ENCODE results near the gene LAMTOR4. TPM values are rescaled to one million over a fixed set of nuclear protein-coding genes. Genes with fewer than 3 reads are reported as not detected.

The LAMTOR4 gene
- total and polyA plus RNA-seq, 7 donors: 48.7 to 141 (median 74.6) TPM

GRCh38 chr7:100173806-100174495, 25.2 kb downstream of the LAMTOR4 start:
- H3K36me3 ChIP-seq (ENCODE audit: insufficient read depth in 1 of 2, low read depth in 1 of 2): no peaks in the 10 kb centered on the region
- H3K27me3 ChIP-seq (ENCODE audit: insufficient read depth in 3 of 3, low read length in 2 of 3): peaks cover 0 to 39% (median 8%) of the 10 kb centered on the region in 3 donors
- TF ChIP-seq CTCF (IDR thresholded peaks at IDR 0.05): no peak
- no peak overlapping the region for H3K27ac ChIP-seq
- WGBS, 3 donors: 87 to 91% (median 88%) methylated on average over 11 of the region's 11 CpGs
- H3K4me1 ChIP-seq: peaks cover 6% of the 10 kb centered on the region
- ATAC-seq: no peak
- H3K9me3 ChIP-seq: no peaks in the 10 kb centered on the region
- intact Hi-C loops (cut with DNase I): no loop called here
- no peak for DNase-seq
- no peak overlapping the region for H3K4me3 ChIP-seq

GRCh38 chr7:100174582-100174981, 25.9 kb downstream of the LAMTOR4 start:
- no peak for TF ChIP-seq CTCF (IDR thresholded peaks at IDR 0.05)
- 84 to 90% (median 89%) methylated on average over 5 of the region's 5 CpGs for WGBS, 3 donors
- intact Hi-C loops (cut with DNase I): no loop called here
- Histone ChIP-seq H3K4me3 (no peak overlapping the region), H3K9me3 (no peaks in the 10 kb centered on the region), H3K27me3 (ENCODE audit: insufficient read depth in 3 of 3, low read length in 2 of 3) (peaks cover 0 to 39% (median 8%) of the 10 kb centered on the region in 3 donors), H3K27ac (no peak overlapping the region), H3K36me3 (ENCODE audit: insufficient read depth in 1 of 2, low read depth in 1 of 2) (no peaks in the 10 kb centered on the region), H3K4me1 (peaks cover 6% of the 10 kb centered on the region)
- ATAC-seq (no peak), DNase-seq (no peak)

- Histone ChIP-seq H3K27me3 (ENCODE audit: insufficient read depth in 3 of 3, low read length in 2 of 3) (peaks cover 0 to 36% (median 9%) of the 10 kb centered on the region in 3 donors), H3K4me1 (peaks cover 6% of the 10 kb centered on the region), H3K27ac (no peak overlapping the region), H3K9me3 (no peaks in the 10 kb centered on the region), H3K4me3 (no peak overlapping the region), H3K36me3 (ENCODE audit: insufficient read depth in 1 of 2, low read depth in 1 of 2) (no peaks in the 10 kb centered on the region)
- DNase-seq: no peak
- intact Hi-C loops (cut with DNase I): no loop called here
- no peak for TF ChIP-seq CTCF (IDR thresholded peaks at IDR 0.05)
- 86 to 93% (median 92%) methylated on average over 14 of the region's 14 CpGs for WGBS, 3 donors
- no peak for ATAC-seq
Measured at GRCh38 chr7:100175296-100175935, 26.7 kb downstream of the LAMTOR4 start.

DNA sequence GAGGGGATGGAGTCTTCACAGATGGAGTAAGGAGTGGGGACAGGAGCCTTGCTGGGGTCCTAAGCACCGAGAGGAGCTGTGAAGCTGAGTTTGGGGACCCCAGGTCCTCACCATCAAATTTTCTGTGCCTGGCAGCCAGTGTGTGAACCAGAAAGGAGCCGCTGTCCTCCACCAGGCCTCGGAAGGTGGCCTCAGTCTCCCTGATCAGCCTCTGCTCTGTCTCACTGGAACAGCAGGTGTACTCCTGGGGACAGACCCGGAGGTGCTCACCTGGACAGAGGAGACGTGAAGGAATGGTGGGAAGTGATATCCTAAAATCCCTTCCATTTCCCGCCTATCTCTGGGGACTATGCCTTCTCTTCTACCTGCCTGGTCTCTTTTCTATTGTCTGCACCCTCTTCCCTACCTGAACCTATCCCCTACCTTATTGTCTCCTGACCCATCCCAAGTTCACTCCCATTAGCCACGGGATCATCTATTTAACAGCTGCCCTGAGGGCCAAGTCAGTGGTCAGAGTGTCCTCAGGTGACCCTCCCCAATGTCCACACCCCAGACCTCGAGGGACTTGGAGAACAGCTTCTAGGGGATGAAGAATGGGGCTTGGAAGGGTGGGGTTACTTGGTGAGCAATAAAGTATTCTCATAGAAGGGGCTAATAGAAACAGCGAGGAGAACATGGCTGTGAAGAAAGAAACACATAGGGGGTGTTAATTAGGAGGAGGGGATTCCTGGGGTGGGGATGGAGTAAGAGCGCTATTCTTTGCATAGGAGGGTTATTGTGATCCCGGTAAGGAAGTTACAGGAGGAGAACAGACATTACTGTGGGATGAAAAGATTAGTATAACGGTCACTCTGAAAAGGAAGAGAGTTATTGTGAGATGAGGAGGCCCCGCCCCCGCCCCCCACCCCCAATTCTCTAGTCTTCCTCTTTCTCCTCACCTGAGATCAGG, 27.7 kb downstream of the LAMTOR4 start:
- DNase-seq (no peak), ATAC-seq (no peak)
- no peak overlapping the region for H3K27ac ChIP-seq
- H3K4me1 ChIP-seq: peaks cover 6% of the 10 kb centered on the region
- H3K4me3 ChIP-seq: peak overlapping the region; percentile 64
- no peaks in the 10 kb centered on the region for H3K36me3 ChIP-seq (ENCODE audit: insufficient read depth in 1 of 2, low read depth in 1 of 2)
- intact Hi-C loops (cut with DNase I): no loop called here
- TF ChIP-seq CTCF (IDR thresholded peaks at IDR 0.05): no peak
- 48 to 52% (median 48%) methylated on average over 14 of the region's 14 CpGs for WGBS, 3 donors
- peaks cover 0 to 31% (median 7%) of the 10 kb centered on the region in 3 donors for H3K27me3 ChIP-seq (ENCODE audit: insufficient read depth in 3 of 3, low read length in 2 of 3)
- no peaks in the 10 kb centered on the region for H3K9me3 ChIP-seq
